ENCODE measurements around the gene SLC4A2.

- peak in 2 of 6 experiments; percentile 6 to 35 for TF ChIP-seq CTCF (IDR thresholded peaks at IDR 0.05)
- TF ChIP-seq POLR2A (IDR thresholded peaks at IDR 0.05): no peak
These were observed 66.1 kb downstream of the SLC4A2 start for GRCh38 chr7:151125470-151125845.
